Fibroblast of skin of right quadriceps (primary cell): Measurements from ENCODE around the gene MYMX.
"Not testable (repeated sequence)": the region's sequence is repeated elsewhere in the genome, so short reads cannot be mapped to it uniquely, and the experiment has no call there.

Experiments
- DNase-seq: peaks from one replicate; pipeline ENCODE4 v3.0.0-alpha.2; 2013

MYMX gene

GRCh38 chr6:44220913-44221290 lies 4.2 kb downstream of the MYMX start:
- DNase-seq = no peak

DNA sequence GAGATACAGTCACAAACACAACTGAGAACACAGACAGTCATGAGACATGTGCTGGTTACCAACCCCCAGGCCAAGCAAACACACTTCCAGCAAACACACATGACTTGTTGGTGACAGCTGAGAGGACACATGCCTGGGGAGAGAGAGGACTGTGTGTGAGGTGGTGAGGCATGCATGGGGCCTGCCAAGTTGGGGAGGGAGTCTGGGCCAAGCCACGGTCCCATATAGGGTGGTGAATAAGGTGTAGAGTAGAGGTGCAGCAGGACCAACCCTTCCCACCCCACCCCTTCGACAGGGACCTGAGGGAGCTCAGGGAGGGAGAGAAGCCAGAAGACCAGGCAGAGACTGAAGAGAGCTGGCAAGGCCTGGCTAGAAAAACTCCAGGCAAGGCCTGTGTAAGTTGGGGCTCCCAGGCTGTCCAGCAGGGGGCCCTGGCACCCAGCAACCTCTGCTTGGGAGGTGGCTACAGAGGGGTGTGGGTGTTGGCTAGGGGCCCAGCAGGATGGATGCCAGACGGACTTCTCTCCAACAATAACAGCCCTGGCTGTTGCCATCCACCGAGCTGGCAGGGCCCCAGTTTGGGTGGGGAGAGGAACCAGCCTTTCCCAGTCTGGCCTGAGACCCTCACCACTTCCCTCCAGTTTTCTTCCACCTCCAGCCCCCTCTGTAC lies 4.7 kb downstream of the MYMX start:
- DNase-seq = peak; percentile 55

- no peak for DNase-seq
Measured at GRCh38 chr6:44221961-44222335, 5.2 kb downstream of the MYMX start.

- no peak for DNase-seq
Measured at GRCh38 chr6:44222486-44223318, 6.0 kb downstream of the MYMX start.

DNA sequence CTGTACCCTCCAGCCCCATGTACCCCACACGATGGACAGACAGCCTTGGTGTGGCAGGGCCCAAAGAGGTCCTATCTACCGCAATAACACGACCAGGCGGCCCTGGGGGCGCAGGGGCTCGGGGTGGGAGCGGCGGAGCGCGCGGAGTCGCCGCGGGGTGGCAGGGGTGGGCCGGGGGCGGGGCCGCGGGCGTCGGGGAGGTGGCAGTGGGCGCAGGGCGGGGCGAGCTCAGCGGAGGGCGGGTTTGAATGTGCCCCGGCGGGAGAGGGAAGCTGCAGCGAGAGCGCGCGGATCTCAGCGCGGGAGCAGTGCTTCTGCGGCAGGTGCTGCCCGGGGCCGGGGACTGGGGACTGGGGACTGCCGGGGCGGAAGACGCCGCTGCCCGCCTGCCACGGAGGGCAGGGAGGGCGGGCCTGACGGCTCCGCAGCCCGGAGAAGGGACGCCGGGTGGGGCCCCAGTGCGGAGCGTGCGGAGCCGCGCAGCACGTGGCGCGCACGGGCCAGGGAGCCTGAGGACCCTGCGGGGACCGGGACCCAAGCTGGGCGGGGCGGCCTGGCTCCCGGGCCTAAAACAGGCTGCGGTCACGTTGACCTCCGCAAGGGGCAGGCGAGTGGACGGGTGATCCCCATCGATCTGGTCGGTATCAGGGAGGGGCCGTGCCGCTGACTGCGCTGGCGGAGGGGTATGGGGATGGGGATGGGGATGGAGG lies 6.7 kb downstream of the MYMX start, which contains the start of gene SLC29A1:
Gene SLC29A1 (plus strand): TSS at position 277 of the 710 bp plus-strand sequence. CDS start 3,719 bp downstream, outside the sequence.
- peak; percentile 48 for DNase-seq

DNA sequence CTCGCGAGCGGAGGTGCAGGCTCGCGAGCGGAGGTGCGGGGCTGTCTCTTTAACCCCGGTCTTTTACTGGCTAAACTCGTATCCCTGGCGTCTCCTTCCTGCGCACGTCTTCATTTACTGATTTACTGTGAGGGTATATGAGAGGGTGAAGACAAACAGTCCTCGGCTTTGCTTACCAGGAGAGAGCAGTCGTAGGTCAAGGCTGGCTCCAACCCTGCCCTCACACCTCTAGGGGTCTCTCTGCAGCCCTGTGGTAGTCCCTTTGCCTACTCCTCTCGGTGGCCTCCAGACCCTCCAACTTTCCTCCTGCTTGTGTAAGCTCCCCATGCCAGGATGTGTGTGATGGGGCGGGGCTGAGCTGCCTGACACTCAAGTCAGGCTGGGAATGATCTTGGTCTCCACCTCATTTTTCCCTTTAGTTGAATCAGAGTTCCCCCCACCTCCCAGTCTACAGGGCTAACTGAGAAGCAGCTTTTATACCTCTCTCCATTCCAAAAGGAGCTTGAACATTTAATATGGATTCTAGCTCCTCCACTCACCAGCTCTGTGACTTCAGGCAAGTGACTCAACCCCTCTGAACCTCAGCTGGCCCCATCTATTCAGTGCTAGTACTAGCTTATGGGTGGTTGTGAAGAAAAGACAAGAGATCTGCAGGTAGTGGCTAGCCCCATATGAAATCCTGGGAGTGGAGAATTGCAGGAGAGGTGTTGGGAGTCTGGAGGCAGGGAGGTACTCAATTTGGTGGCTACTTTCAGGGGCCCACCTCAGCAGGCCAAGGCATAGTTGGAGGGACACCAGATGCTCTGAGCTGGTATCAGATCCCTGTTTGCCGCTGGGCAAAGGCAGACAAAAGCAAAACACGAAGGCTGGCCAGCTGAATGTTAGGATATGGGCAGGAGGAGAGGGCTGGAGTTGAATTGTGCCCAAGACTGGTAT lies 7.6 kb downstream of the MYMX start:
- peak; percentile 14 for DNase-seq

DNA sequence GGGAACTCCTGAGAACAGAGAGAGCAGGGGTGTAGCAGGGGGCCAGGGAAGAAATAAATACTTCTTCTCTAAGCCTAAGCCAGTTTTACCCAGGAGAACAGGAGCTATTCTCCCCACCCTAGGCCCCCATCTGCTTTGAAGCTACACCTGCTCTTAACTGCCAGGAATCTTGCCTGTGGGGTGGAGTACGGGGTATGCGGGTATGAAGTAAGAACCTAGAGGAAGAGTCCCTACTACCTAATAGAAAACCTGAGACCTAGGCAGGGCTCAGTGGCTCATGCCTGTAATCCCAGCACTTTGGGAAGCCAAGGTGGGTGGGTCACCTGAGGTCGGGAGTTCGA lies 8.2 kb downstream of the MYMX start:
- no peak for DNase-seq

GRCh38 chr6:44225579-44226325 lies 9.0 kb downstream of the MYMX start:
- no peak for DNase-seq

GRCh38 chr6:44226368-44227147 lies 9.8 kb downstream of the MYMX start:
- no peak for DNase-seq

- DNase-seq = no peak
Measured at GRCh38 chr6:44227148-44227793, 10.5 kb downstream of the MYMX start.

GRCh38 chr6:44228031-44228430 lies 11.3 kb downstream of the MYMX start:
- no peak for DNase-seq

- DNase-seq = no peak
Measured at GRCh38 chr6:44228433-44228832, 11.7 kb downstream of the MYMX start.

DNA sequence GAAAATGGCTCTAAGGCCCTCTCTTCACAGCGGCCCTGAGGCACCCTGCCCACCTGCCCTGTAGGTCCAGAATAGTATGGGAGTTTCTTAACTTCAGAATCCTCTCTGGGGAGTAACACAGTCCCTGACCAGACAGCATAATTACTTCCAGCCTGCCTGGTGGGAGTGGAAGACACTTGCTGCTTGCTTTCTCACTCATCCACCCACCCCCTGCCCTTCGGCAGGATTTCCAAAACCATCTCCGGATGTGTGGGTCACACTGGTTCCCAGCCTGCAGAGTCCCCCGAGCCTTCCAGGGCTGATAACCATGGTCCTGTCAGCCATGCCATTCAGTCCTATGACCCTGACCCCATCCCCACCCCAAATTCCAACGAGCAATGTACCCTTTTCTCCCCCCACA lies 12.1 kb downstream of the MYMX start:
- DNase-seq = no peak

GRCh38 chr6:44229376-44230033 lies 12.8 kb downstream of the MYMX start:
- DNase-seq = no peak

GRCh38 chr6:44230034-44230675 lies 13.4 kb downstream of the MYMX start:
- no peak for DNase-seq

DNA sequence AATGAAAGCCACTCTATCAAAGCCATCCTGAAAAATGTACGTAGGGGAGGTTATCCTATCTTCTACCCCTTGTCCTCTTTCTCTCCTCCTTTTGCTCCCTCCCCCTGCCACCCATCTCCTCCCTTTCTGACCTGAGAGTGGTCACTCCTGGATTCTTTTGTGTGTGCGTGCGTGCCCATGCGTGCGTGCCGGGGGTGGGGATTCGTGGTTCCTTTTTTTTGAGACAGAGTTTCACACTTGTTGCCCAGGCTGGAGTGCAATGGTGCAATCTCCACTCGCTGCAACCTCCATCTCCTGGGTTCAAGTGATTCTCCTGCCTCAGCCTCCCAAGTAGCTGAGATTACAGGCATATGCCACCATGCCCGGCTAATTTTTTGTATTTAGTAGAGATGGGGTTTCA lies 14.7 kb downstream of the MYMX start:
- DNase-seq = not testable (repeated sequence)

- DNase-seq = no peak
Measured at GRCh38 chr6:44232676-44233566, 16.2 kb downstream of the MYMX start.

- DNase-seq = no peak
Measured at GRCh38 chr6:44233567-44234100, 16.9 kb downstream of the MYMX start.
